ENCODE data around the gene SPACA4. TPM values are rescaled to one million over a fixed set of nuclear protein-coding genes. Genes with fewer than 3 reads are reported as not detected.

Gene SPACA4
- total and polyA plus RNA-seq, 9 of the 15 experiments (the other 6 are each of a cell fraction or from before 2014, with no cell fraction given) = not detected

DNA sequence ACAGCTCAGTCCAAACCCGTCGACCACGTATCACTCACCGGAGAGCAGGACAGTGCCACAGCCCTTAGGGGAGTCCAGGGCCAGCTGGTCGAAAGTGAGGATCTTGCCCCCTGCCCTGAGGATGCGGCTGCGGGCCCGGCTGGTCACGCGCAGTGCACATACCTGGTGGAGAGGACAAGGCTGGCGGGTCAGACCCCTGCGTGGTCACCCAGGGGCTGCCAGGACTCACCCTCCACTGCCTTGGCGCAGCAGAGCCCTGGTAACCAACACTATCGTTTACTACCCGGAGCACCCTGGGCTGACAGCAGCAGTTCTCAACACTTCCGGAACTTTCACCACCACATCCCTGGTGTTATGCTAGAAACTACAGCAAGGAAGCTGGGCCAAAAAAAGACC lies 9.5 kb downstream of the SPACA4 start:
- Histone ChIP-seq H2AFZ (ENCODE audit: low read depth, low read length) (no peak overlapping the region), H3K4me3 (peak overlapping the region; percentile 64; the same call in 1 of the 2 replicates), H4K20me1 (replicated peaks; ENCODE audit: control insufficient read depth, insufficient read depth, low read length) (peaks cover 37% of the 10 kb centered on the region), H3K36me3 (ENCODE audit: control insufficient read depth, insufficient read depth, low read length) (peaks cover 38% of the 10 kb centered on the region; the same call in 2 of the 3 replicates), H3K9me1 (ENCODE audit: control insufficient read depth, insufficient read depth, low read length) (peaks cover 11% of the 10 kb centered on the region), H3K27me3 (ENCODE audit: control insufficient read depth in 2 of 2, insufficient read depth in 2 of 2, low read length in 2 of 2) (no peaks in the 10 kb centered on the region), H3K4me2 (ENCODE audit: insufficient read depth, low read length) (peak overlapping the region; percentile 91; the same call in 1 of the 2 replicates), H3K27ac (ENCODE audit: extremely low read depth, low read depth, low read length) (no peak overlapping the region), H3K4me1 (replicated peaks in 1 of 2; ENCODE audit: control insufficient read depth in 2 of 2, insufficient read depth in 2 of 2, low read length in 2 of 2) (peaks cover 30 to 60% of the 10 kb centered on the region in 2 experiments; a peak in 4 of 5 replicates), H3K79me2 (ENCODE audit: control insufficient read depth, insufficient read depth, low read length) (peaks cover 44% of the 10 kb centered on the region), H3K9me3 (replicated peaks; ENCODE audit: control insufficient read depth, insufficient read depth, low read depth, low read length) (no peaks in the 10 kb centered on the region), H3K9ac (ENCODE audit: insufficient read depth in 1 of 2, low read depth in 2 of 2, low read length in 2 of 2) (peak overlapping the region; percentile 5 to 94; a peak in 2 of 4 replicates)
- WGBS (ENCODE audit: insufficient coverage, low coverage, missing lambda C conversion rate) = 85% methylated on average over 11 of the region's 16 CpGs
- ChIA-PET CTCF (ENCODE audit: low intra/inter-chr PET ratio) (no interaction called here), POLR2A (interaction anchor here (0.6 to 4.7 kb wide), 16 partner anchors 8 to 974 kb away, joined by 3 to 85 read pairs (median 3); partner anchors contain the start of gene SPACA4)
- FAIRE-seq = no peak
- in situ Hi-C loops (cut with MboI) (no loop called here), intact Hi-C loops (cut with micrococcal nuclease) (no loop called here)
- TF ChIP-seq, protein P1, sequence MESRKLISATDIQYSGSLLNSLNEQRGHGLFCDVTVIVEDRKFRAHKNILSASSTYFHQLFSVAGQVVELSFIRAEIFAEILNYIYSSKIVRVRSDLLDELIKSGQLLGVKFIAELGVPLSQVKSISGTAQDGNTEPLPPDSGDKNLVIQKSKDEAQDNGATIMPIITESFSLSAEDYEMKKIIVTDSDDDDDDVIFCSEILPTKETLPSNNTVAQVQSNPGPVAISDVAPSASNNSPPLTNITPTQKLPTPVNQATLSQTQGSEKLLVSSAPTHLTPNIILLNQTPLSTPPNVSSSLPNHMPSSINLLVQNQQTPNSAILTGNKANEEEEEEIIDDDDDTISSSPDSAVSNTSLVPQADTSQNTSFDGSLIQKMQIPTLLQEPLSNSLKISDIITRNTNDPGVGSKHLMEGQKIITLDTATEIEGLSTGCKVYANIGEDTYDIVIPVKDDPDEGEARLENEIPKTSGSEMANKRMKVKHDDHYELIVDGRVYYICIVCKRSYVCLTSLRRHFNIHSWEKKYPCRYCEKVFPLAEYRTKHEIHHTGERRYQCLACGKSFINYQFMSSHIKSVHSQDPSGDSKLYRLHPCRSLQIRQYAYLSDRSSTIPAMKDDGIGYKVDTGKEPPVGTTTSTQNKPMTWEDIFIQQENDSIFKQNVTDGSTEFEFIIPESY (CRISPR knock-in tag; IDR thresholded peaks at IDR 0.05) = 0 out of 2 replicates have a peak, but pooled peaks have one; percentile 14
- TF ChIP-seq RBFOX2 (IDR thresholded peaks at IDR 0.05; ENCODE audit: low read depth, low read length) (peak; percentile 83), POLR2G (IDR thresholded peaks at IDR 0.05; ENCODE audit: low read depth, low read length) (peak; percentile 73), CCNT2 (IDR thresholded peaks at IDR 0.05; ENCODE audit: borderline replicate concordance, extremely low read depth, insufficient read length, low read depth, low read length) (peak; percentile 21), TFAP4 (CRISPR knock-in tag; IDR thresholded peaks at IDR 0.05; ENCODE audit: borderline replicate concordance) (peak; percentile 31; the same call in 1 of the 2 replicates), ETV6 (IDR thresholded peaks at IDR 0.05; ENCODE audit: borderline replicate concordance in 1 of 2, low read depth in 2 of 2, low read length in 1 of 2) (no peak), ETV6 (CRISPR knock-in tag; IDR thresholded peaks at IDR 0.05; ENCODE audit: borderline replicate concordance) (no peak)
- no TSS peak for BruUV-seq (replicated peaks)
- DNase-seq (ENCODE audit: extremely low read depth in 1 of 4, low spot score in 3 of 4) = no peak
- ATAC-seq = no peak
